Dendritic cell treated with granulocyte-macrophage colony-stimulating factor and Interleukin-4, amounts not matched to agents 40 ng/mL and 50 ng/mL, for 4 days (primary cell): ENCODE data around the gene LGI1.
"Not testable (repeated sequence)": the region's sequence is repeated elsewhere in the genome, so short reads cannot be mapped to it uniquely, and the experiment has no call there.

Experiments
- H3K27ac Mint-ChIP-seq: one replicate; pipeline ENCODE4 v1.8.0; 2022; ENCODE audit warnings: mild to moderate bottlenecking, mixed read lengths
- H3K27me3 Mint-ChIP-seq: one replicate; pipeline ENCODE4 v1.8.0; 2022; ENCODE audit warnings: mild to moderate bottlenecking, mixed read lengths
- H3K36me3 Mint-ChIP-seq: one replicate; pipeline ENCODE4 v1.8.0; 2022; ENCODE audit warnings: low read depth, mixed read lengths
- H3K4me1 Mint-ChIP-seq: one replicate; pipeline ENCODE4 v1.8.0; 2022; ENCODE audit warnings: low read depth, mixed read lengths
- H3K4me3 Mint-ChIP-seq: one replicate; pipeline ENCODE4 v1.8.0; 2022; ENCODE audit warnings: mild to moderate bottlenecking, moderate library complexity, mixed read lengths
- H3K9me3 Mint-ChIP-seq: one replicate; pipeline ENCODE4 v1.8.0; 2022; ENCODE audit warnings: mixed read lengths
- intact Hi-C: fragments of 100-400 bp; cut with micrococcal nuclease; formaldehyde crosslinking; loops from one replicate; pipeline ENCODE4 v1.15.0; 2022

Gene LGI1

GRCh38 chr10:93821051-93821772, 63.5 kb downstream of the LGI1 start:
- Mint-ChIP-seq H3K4me3 (no peak overlapping the region), H3K27ac (no peak overlapping the region), H3K27me3 (peaks cover 26% of the 10 kb centered on the region), H3K4me1 (peaks cover 22% of the 10 kb centered on the region), H3K9me3 (no peaks in the 10 kb centered on the region), H3K36me3 (no peaks in the 10 kb centered on the region)
- intact Hi-C loops = loop anchor here (1.0 to 2.0 kb wide), 3 partner anchors 100 to 624 kb away; no protein-coding TSS in a partner anchor

- no peak overlapping the region for H3K4me3 Mint-ChIP-seq
- peaks cover 1% of the 10 kb centered on the region for H3K27me3 Mint-ChIP-seq
- H3K4me1 Mint-ChIP-seq = no peaks in the 10 kb centered on the region
- no peak overlapping the region for H3K27ac Mint-ChIP-seq
- H3K36me3 Mint-ChIP-seq = no peaks in the 10 kb centered on the region
- intact Hi-C loops = no loop called here
- no peaks in the 10 kb centered on the region for H3K9me3 Mint-ChIP-seq
Measured at GRCh38 chr10:93826355-93826754, 68.6 kb downstream of the LGI1 start.

- Mint-ChIP-seq H3K27me3 (peaks cover 1% of the 10 kb centered on the region), H3K36me3 (no peaks in the 10 kb centered on the region), H3K27ac (no peak overlapping the region), H3K9me3 (no peaks in the 10 kb centered on the region), H3K4me3 (no peak overlapping the region), H3K4me1 (no peaks in the 10 kb centered on the region)
- intact Hi-C loops = no loop called here
Measured at GRCh38 chr10:93827056-93827804, 69.5 kb downstream of the LGI1 start.

GRCh38 chr10:93831065-93831464, 73.3 kb downstream of the LGI1 start:
- intact Hi-C loops, H3K27me3 Mint-ChIP-seq, H3K4me1 Mint-ChIP-seq, H3K36me3 Mint-ChIP-seq, H3K4me3 Mint-ChIP-seq, H3K9me3 Mint-ChIP-seq, H3K27ac Mint-ChIP-seq: not testable (repeated sequence)

GRCh38 chr10:93835770-93836169, 78.0 kb downstream of the LGI1 start:
- Mint-ChIP-seq H3K27me3 (no peaks in the 10 kb centered on the region), H3K27ac (no peak overlapping the region), H3K36me3 (no peaks in the 10 kb centered on the region), H3K4me1 (no peaks in the 10 kb centered on the region), H3K4me3 (no peak overlapping the region), H3K9me3 (no peaks in the 10 kb centered on the region)
- intact Hi-C loops = no loop called here

GRCh38 chr10:93837822-93838221, 80.1 kb downstream of the LGI1 start:
- H3K4me1 Mint-ChIP-seq = no peaks in the 10 kb centered on the region
- no peak overlapping the region for H3K4me3 Mint-ChIP-seq
- H3K36me3 Mint-ChIP-seq = no peaks in the 10 kb centered on the region
- H3K9me3 Mint-ChIP-seq = no peaks in the 10 kb centered on the region
- H3K27ac Mint-ChIP-seq = no peak overlapping the region
- no peaks in the 10 kb centered on the region for H3K27me3 Mint-ChIP-seq
- intact Hi-C loops = no loop called here

- intact Hi-C loops = no loop called here
- Mint-ChIP-seq H3K4me1 (no peaks in the 10 kb centered on the region), H3K4me3 (no peak overlapping the region), H3K27ac (no peak overlapping the region), H3K36me3 (no peaks in the 10 kb centered on the region), H3K27me3 (no peaks in the 10 kb centered on the region), H3K9me3 (no peaks in the 10 kb centered on the region)
Measured at GRCh38 chr10:93838278-93838677, 80.5 kb downstream of the LGI1 start.

GRCh38 chr10:93841961-93842360, 84.2 kb downstream of the LGI1 start:
- H3K4me1 Mint-ChIP-seq = no peaks in the 10 kb centered on the region
- no peaks in the 10 kb centered on the region for H3K36me3 Mint-ChIP-seq
- H3K27me3 Mint-ChIP-seq = no peaks in the 10 kb centered on the region
- no peak overlapping the region for H3K4me3 Mint-ChIP-seq
- no peaks in the 10 kb centered on the region for H3K9me3 Mint-ChIP-seq
- intact Hi-C loops = loop anchor here (1.0 kb wide), 1 partner anchor 26 kb away; no protein-coding TSS in a partner anchor
- no peak overlapping the region for H3K27ac Mint-ChIP-seq

GRCh38 chr10:93844979-93845626, 87.4 kb downstream of the LGI1 start:
- no peaks in the 10 kb centered on the region for H3K9me3 Mint-ChIP-seq
- no peaks in the 10 kb centered on the region for H3K4me1 Mint-ChIP-seq

More at GRCh38 chr10:93844979-93845626, 87.4 kb downstream of the LGI1 start:
- H3K27me3 Mint-ChIP-seq = no peaks in the 10 kb centered on the region
- H3K36me3 Mint-ChIP-seq = no peaks in the 10 kb centered on the region
- intact Hi-C loops = no loop called here
- no peak overlapping the region for H3K4me3 Mint-ChIP-seq
- H3K27ac Mint-ChIP-seq = no peak overlapping the region
